ENCODE data around the gene NKAIN4. TPM values are rescaled to one million over a fixed set of nuclear protein-coding genes. Genes with fewer than 3 reads are reported as not detected.

The NKAIN4 gene
- total RNA-seq, 1 experiment from 2014 or later = 12.9 TPM

GRCh38 chr20:63257629-63258028, 3.4 kb upstream of the NKAIN4 start:
- DNase-seq (ENCODE audit: low read depth) = no peak

- DNase-seq (ENCODE audit: low read depth) = no peak
These were observed 2.7 kb upstream of the NKAIN4 start for GRCh38 chr20:63256954-63257353.

GRCh38 chr20:63255931-63256704, 1.9 kb upstream of the NKAIN4 start:
- DNase-seq (ENCODE audit: low read depth) = no peak

- no peak for DNase-seq (ENCODE audit: low read depth)
These were observed 532 bp upstream of the NKAIN4 start for GRCh38 chr20:63254606-63255384.

- no peak for DNase-seq (ENCODE audit: low read depth)
These were observed 628 bp downstream of the NKAIN4 start for GRCh38 chr20:63253438-63254231.

GRCh38 chr20:63253065-63253437, 1.2 kb downstream of the NKAIN4 start:
- no peak for DNase-seq (ENCODE audit: low read depth)

- DNase-seq (ENCODE audit: low read depth) = no peak
These were observed 2.0 kb downstream of the NKAIN4 start for GRCh38 chr20:63252284-63252711.

GRCh38 chr20:63251350-63251749, 2.9 kb downstream of the NKAIN4 start:
- peak; percentile 38 for DNase-seq (ENCODE audit: low read depth)

GRCh38 chr20:63249891-63250290, 4.4 kb downstream of the NKAIN4 start:
- no peak for DNase-seq (ENCODE audit: low read depth)

GRCh38 chr20:63248835-63249591, 5.2 kb downstream of the NKAIN4 start:
- no peak for DNase-seq (ENCODE audit: low read depth)

GRCh38 chr20:63247671-63248228, 6.5 kb downstream of the NKAIN4 start:
- DNase-seq (ENCODE audit: low read depth) = no peak

- DNase-seq (ENCODE audit: low read depth) = no peak
These were observed 7.6 kb downstream of the NKAIN4 start for GRCh38 chr20:63246490-63247288.

- no peak for DNase-seq (ENCODE audit: low read depth)
These were observed 9.8 kb downstream of the NKAIN4 start for GRCh38 chr20:63244468-63244867.

GRCh38 chr20:63243604-63244247, 10.5 kb downstream of the NKAIN4 start:
- no peak for DNase-seq (ENCODE audit: low read depth)

- DNase-seq (ENCODE audit: low read depth) = no peak
These were observed 11.5 kb downstream of the NKAIN4 start for GRCh38 chr20:63242736-63243135.

GRCh38 chr20:63241272-63241671, 13.0 kb downstream of the NKAIN4 start:
- DNase-seq (ENCODE audit: low read depth) = no peak

GRCh38 chr20:63240004-63240403, 14.3 kb downstream of the NKAIN4 start:
- DNase-seq (ENCODE audit: low read depth) = no peak

GRCh38 chr20:63239431-63239830, 14.8 kb downstream of the NKAIN4 start:
- no peak for DNase-seq (ENCODE audit: low read depth)

- peak; percentile 36 for DNase-seq (ENCODE audit: low read depth)
These were observed 15.6 kb downstream of the NKAIN4 start for GRCh38 chr20:63238514-63239125.
